Measurements from ENCODE around the gene TTBK2. TPM values are rescaled to one million over a fixed set of nuclear protein-coding genes. Genes with fewer than 3 reads are reported as not detected.

Gene TTBK2
- total and polyA plus RNA-seq, 8 donors: 12.4 to 15.8 (median 13.8) TPM

GRCh38 chr15:42725331-42725903 lies 195.2 kb downstream of the TTBK2 start:
- H3K4me1 ChIP-seq: peaks cover 0 to 3% of the 10 kb centered on the region in 2 donors
- no peak for TF ChIP-seq CTCF (IDR thresholded peaks at IDR 0.05)
- intact Hi-C loops (cut with DNase I): no loop called here
- no peak for ATAC-seq
- no peaks in the 10 kb centered on the region for H3K27me3 ChIP-seq
- no peak for DNase-seq
- H3K4me3 ChIP-seq: no peak overlapping the region
- H3K27ac ChIP-seq: no peak overlapping the region
- peaks cover 0 to 97% of the 10 kb centered on the region in 2 donors for H3K36me3 ChIP-seq
- H3K9me3 ChIP-seq: no peaks in the 10 kb centered on the region

DNA sequence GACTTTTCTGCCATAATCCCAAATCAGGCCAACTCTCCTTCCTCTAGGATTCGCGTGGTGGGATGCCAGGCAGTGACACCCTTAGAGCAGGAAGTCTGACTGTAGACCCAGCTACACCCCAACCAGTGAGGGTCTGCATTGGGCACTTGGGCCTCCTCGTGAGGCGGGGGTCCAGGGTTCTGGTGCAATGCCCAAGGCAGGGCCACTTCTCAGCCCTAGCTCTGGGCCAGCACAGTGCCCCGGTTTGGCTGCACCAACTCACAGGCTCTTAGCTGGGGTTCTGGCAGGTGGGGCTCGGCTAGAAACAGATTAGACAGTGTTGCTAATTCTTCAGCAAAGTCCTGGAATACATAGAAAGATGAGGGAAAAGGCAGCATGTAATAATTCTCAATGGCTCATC lies 196.3 kb downstream of the TTBK2 start:
- TF ChIP-seq CTCF (IDR thresholded peaks at IDR 0.05): no peak
- Histone ChIP-seq H3K4me1 (peaks cover 0 to 3% of the 10 kb centered on the region in 2 donors), H3K4me3 (no peak overlapping the region)

DNA sequence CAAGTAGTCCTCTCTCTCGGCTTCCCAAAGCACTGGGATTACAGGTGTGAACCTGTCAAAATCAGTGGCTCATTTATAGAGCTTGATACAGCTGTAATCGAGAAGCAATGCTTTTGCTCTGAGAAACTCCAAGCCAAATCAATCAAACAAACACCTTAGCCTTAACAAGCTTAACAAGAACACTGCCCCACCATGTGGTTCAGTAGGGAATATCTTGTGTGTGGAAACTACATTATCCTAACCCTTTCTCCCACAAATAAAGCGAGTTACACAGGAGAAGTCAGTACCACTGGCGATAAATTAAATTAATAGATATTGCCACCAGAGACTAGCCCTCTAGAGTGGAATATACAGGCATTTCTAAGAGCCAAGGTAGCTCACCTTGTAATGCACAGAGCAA lies 197.5 kb downstream of the TTBK2 start:
- H3K27me3 ChIP-seq: no peaks in the 10 kb centered on the region
- no peak overlapping the region for H3K27ac ChIP-seq
- no peak for DNase-seq
- no peak for TF ChIP-seq CTCF (IDR thresholded peaks at IDR 0.05)
- peaks cover 0 to 97% of the 10 kb centered on the region in 2 donors for H3K36me3 ChIP-seq
- H3K9me3 ChIP-seq: no peaks in the 10 kb centered on the region
- intact Hi-C loops (cut with DNase I): no loop called here
- H3K4me1 ChIP-seq: peaks cover 0 to 3% of the 10 kb centered on the region in 2 donors
- no peak for ATAC-seq
- no peak overlapping the region for H3K4me3 ChIP-seq

More for the DNA sequence above, 196.3 kb downstream of the TTBK2 start:
- no peak for ATAC-seq
- no peaks in the 10 kb centered on the region for H3K9me3 ChIP-seq
- intact Hi-C loops (cut with DNase I): no loop called here
- H3K27ac ChIP-seq: no peak overlapping the region
- no peaks in the 10 kb centered on the region for H3K27me3 ChIP-seq
- no peak for DNase-seq
- H3K36me3 ChIP-seq: peaks cover 0 to 97% of the 10 kb centered on the region in 2 donors

DNA sequence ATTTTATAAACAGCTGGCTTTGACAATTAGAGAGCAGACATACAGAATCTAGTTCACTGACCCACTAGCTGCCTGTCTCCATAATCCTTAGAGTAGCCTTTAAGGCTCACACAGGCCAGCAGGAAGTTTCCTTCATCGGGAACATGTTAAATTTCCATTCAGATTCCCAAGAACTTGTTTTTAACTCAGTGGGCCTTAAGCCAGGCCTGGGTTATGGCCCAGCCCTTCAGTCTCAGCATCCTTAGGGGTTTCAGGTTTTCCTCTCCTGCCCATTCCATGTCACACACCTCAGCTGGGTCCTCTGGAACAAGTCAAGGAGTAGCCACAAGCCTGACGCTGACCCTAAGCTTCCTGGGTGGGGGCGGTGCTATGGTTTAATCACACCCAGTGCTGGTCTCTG lies 198.7 kb downstream of the TTBK2 start:
- no peak for TF ChIP-seq CTCF (IDR thresholded peaks at IDR 0.05)
- DNase-seq (no peak), ATAC-seq (no peak)
- H3K27me3 ChIP-seq: no peaks in the 10 kb centered on the region
- H3K9me3 ChIP-seq: no peaks in the 10 kb centered on the region
- intact Hi-C loops (cut with DNase I): no loop called here
- H3K27ac ChIP-seq: no peak overlapping the region
- peaks cover 0 to 89% of the 10 kb centered on the region in 2 donors for H3K36me3 ChIP-seq
- H3K4me3 ChIP-seq: no peak overlapping the region
- no peaks in the 10 kb centered on the region for H3K4me1 ChIP-seq

DNA sequence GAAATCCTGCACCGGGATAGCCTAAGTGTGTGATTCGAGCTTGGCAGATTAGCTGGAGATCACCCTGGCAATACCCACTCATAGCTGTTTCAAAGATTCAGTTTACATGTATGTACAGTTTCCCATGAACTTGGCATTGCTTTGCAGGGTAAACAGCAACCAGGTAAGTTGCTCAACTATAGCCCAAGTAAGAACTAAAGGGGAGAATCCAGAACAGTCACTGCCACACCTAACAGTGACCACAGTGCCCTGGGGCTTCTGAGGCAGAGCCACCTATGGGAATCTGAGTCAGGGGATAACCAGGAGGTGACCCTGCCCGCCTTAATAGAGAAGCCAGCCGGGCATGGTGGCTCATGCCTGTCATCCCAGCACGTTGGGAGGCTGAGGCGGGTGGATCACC lies 199.6 kb downstream of the TTBK2 start:
- H3K36me3 ChIP-seq: peaks cover 0 to 80% of the 10 kb centered on the region in 2 donors
- H3K4me1 ChIP-seq: no peaks in the 10 kb centered on the region
- no peak for TF ChIP-seq CTCF (IDR thresholded peaks at IDR 0.05)
- no peak overlapping the region for H3K4me3 ChIP-seq
- H3K27ac ChIP-seq: no peak overlapping the region
- intact Hi-C loops (cut with DNase I): no loop called here
- no peak for DNase-seq
- ATAC-seq: no peak
- no peaks in the 10 kb centered on the region for H3K27me3 ChIP-seq
- no peaks in the 10 kb centered on the region for H3K9me3 ChIP-seq

Measured in left lung (tissue), 10 donors.